Activated CD4-positive, alpha-beta T cell treated with anti-CD3 and anti-CD28 coated beads, Interleukin-2, amount 50 U/mL, for 1 hour (primary cell): ENCODE results near the gene GNA14.

ENCODE experiments used
- DNase-seq: peaks from one replicate; pipeline ENCODE4 v3.0.0-alpha.2; 2020

The GNA14 gene

GRCh38 chr9:77384406-77384805 is 263.7 kb downstream of the GNA14 start:
- no peak for DNase-seq

- no peak for DNase-seq
Observed at GRCh38 chr9:77375956-77376532, 272.1 kb downstream of the GNA14 start.

GRCh38 chr9:77374266-77374665 is 273.9 kb downstream of the GNA14 start:
- DNase-seq = no peak
